ENCODE data around the gene MFF. TPM values are rescaled to one million over a fixed set of nuclear protein-coding genes. Genes with fewer than 3 reads are reported as not detected.
"Not testable (repeated sequence)": the region's sequence is repeated elsewhere in the genome, so short reads cannot be mapped to it uniquely, and the experiment has no call there.

MFF gene
- total RNA-seq, 4 donors from 2014 or later = 98.1 to 124 (median 103) TPM

DNA sequence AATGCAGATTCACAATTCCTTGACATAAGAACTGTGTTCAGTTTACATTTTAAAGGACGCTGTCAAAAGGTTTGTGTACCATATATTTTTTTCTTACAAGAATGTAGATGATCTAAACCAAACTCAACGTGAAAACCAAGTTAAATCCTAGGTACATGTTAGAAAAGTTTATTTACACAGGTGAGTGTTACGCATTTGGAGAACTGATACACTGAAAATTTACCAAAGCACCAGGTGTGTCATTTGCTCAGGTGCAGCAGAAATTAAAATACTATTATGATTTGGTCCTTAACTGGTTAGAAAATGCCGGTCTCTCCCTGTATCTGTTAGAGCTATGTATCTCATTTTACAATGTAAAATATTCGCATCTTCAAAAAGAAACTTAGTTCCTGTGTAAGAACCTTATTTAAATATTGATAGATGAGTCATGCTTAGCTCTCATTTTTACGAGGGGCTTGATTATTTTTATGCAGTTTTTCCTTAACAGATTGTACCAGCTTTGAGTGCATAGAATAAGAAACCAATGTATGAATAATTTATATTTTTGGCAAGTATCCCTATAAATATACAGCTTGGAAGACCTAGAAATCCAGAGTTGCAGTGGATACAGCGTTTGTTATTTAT lies 25.1 kb downstream of the MFF start:
- Histone ChIP-seq H3K9me3 (no peaks in the 10 kb centered on the region), H3K27me3 (no peaks in the 10 kb centered on the region), H3K4me1 (no peaks in the 10 kb centered on the region), H3K27ac (no peak overlapping the region), H3K36me3 (peaks cover 0 to 50% (median 0%) of the 10 kb centered on the region in 3 donors), H3K4me3 (no peak overlapping the region)
- TF ChIP-seq, protein P1, sequence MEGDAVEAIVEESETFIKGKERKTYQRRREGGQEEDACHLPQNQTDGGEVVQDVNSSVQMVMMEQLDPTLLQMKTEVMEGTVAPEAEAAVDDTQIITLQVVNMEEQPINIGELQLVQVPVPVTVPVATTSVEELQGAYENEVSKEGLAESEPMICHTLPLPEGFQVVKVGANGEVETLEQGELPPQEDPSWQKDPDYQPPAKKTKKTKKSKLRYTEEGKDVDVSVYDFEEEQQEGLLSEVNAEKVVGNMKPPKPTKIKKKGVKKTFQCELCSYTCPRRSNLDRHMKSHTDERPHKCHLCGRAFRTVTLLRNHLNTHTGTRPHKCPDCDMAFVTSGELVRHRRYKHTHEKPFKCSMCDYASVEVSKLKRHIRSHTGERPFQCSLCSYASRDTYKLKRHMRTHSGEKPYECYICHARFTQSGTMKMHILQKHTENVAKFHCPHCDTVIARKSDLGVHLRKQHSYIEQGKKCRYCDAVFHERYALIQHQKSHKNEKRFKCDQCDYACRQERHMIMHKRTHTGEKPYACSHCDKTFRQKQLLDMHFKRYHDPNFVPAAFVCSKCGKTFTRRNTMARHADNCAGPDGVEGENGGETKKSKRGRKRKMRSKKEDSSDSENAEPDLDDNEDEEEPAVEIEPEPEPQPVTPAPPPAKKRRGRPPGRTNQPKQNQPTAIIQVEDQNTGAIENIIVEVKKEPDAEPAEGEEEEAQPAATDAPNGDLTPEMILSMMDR (IDR thresholded peaks at IDR 0.05) = no peak
- TF ChIP-seq POLR2A (IDR thresholded peaks at IDR 0.05) (no peak), EP300 (IDR thresholded peaks at IDR 0.05) (no peak)
- no peak for DNase-seq (ENCODE audit: low spot score in 2 of 2)
- WGBS, 2 donors = 91 to 96% methylated on average over 7 of the region's 7 CpGs

GRCh38 chr2:227351639-227352038 lies 26.6 kb downstream of the MFF start:
- H3K4me3 ChIP-seq = no peak overlapping the region

GRCh38 chr2:227360351-227360750 lies 35.3 kb downstream of the MFF start:
- H3K36me3 ChIP-seq = peaks cover 0 to 60% (median 3%) of the 10 kb centered on the region in 3 donors

More at GRCh38 chr2:227351639-227352038, 26.6 kb downstream of the MFF start:
- Histone ChIP-seq H3K27ac (no peak overlapping the region), H3K36me3 (peaks cover 0 to 65% (median 0%) of the 10 kb centered on the region in 3 donors), H3K4me1 (no peaks in the 10 kb centered on the region), H3K9me3 (no peaks in the 10 kb centered on the region), H3K27me3 (no peaks in the 10 kb centered on the region)
- no peak for TF ChIP-seq POLR2A (IDR thresholded peaks at IDR 0.05)
- no peak for TF ChIP-seq EP300 (IDR thresholded peaks at IDR 0.05)
- TF ChIP-seq, protein P1 (IDR thresholded peaks at IDR 0.05) = no peak
- 57 to 82% methylated on average over 4 of the region's 4 CpGs for WGBS, 2 donors
- DNase-seq (ENCODE audit: low spot score in 2 of 2) = no peak

GRCh38 chr2:227363756-227364155 lies 38.7 kb downstream of the MFF start:
- Histone ChIP-seq H3K4me3 (no peak overlapping the region), H3K9me3 (no peaks in the 10 kb centered on the region), H3K36me3 (peaks cover 0 to 26% (median 0%) of the 10 kb centered on the region in 3 donors), H3K27ac (no peak overlapping the region), H3K4me1 (peaks cover 0 to 10% (median 4%) of the 10 kb centered on the region in 4 donors), H3K27me3 (no peaks in the 10 kb centered on the region)
- no peak for TF ChIP-seq POLR2A (IDR thresholded peaks at IDR 0.05)
- no peak for TF ChIP-seq EP300 (IDR thresholded peaks at IDR 0.05)
- TF ChIP-seq, protein P1 (IDR thresholded peaks at IDR 0.05) = no peak
- 93 to 96% methylated on average over 6 of the region's 6 CpGs for WGBS, 2 donors
- DNase-seq (ENCODE audit: low spot score in 2 of 2) = no peak

More at GRCh38 chr2:227360351-227360750, 35.3 kb downstream of the MFF start:
- 83 to 85% methylated on average over 5 of the region's 5 CpGs for WGBS, 2 donors
- TF ChIP-seq POLR2A (IDR thresholded peaks at IDR 0.05) (no peak), EP300 (IDR thresholded peaks at IDR 0.05) (no peak)
- TF ChIP-seq, protein P1 (IDR thresholded peaks at IDR 0.05) = no peak
- H3K4me1 ChIP-seq = no peaks in the 10 kb centered on the region
- no peaks in the 10 kb centered on the region for H3K27me3 ChIP-seq
- no peaks in the 10 kb centered on the region for H3K9me3 ChIP-seq
- no peak overlapping the region for H3K4me3 ChIP-seq
- DNase-seq (ENCODE audit: low spot score in 2 of 2) = no peak
- H3K27ac ChIP-seq = no peak overlapping the region

DNA sequence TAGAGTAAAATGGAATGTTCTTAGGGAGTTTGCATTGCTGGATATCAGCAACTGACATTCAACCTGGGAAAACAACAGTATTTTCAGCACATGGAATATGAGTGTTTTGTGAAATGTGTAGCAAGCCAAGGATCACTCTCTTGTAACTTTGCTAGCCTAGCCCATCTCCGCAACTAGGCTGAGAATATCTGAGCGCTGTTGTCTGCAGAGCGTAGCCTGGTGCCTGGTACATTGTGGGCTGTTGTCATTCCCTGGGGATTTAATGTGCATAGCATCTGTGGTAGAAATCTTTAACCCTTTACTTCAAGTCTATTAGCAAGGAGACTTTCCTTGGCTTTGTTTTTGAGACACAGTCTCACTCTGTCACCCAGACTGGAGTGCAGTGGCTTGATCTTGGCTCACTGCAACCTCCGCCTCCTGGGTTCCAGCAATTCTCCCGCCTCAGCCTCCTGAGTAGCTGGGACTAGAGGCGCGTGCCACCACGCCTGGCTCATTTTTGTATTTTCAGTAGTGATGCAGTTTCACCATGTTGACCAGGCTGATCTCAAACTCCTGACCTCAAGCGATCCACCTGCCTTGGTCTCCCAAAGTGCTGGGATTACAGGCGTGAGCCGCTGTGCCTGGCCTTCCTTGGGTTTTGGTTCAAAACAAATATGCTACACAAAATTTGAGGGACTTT lies 39.7 kb downstream of the MFF start:
- not testable (repeated sequence) for H3K27me3 ChIP-seq; H3K9me3 ChIP-seq; H3K4me3 ChIP-seq; H3K4me1 ChIP-seq; H3K27ac ChIP-seq; DNase-seq (ENCODE audit: low spot score in 2 of 2)
- H3K36me3 ChIP-seq = peaks cover 0 to 16% (median 0%) of the 10 kb centered on the region in 3 donors
- WGBS, 2 donors = 86 to 88% methylated on average over 11 of the region's 11 CpGs
